ENCODE data around the gene DNAJC19. TPM values are rescaled to one million over a fixed set of nuclear protein-coding genes. Genes with fewer than 3 reads are reported as not detected.
"Not testable (repeated sequence)": the region's sequence is repeated elsewhere in the genome, so short reads cannot be mapped to it uniquely, and the experiment has no call there.

DNAJC19 gene
- total and polyA plus RNA-seq, 2 experiments from 2014 or later, result 53.8 to 94.9 TPM

DNA sequence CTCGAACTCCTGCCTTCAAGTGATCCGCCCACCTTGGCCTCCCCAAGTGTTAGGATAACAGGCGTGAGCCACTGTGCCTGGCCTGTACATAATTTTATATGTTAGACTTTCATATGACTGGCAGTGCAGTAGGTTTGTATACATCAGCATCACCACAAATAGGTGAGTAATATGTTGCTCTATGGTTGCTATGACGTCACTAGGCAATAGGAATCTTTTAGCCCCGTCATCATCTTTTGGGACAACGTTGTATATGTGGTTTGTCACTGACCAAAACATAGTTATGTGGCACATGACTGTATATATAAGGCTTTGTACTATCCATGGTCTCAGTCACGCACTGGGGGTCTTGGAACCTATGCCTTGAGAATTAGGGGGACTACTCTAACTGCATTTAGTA lies 17.0 kb upstream of the DNAJC19 start:
- H3K79me2 ChIP-seq, result no peaks in the 10 kb centered on the region
- H2AFZ ChIP-seq, result no peak overlapping the region
- H3K36me3 ChIP-seq (replicated peaks; ENCODE audit: insufficient read depth, low read depth), result no peaks in the 10 kb centered on the region
- H3K4me1 ChIP-seq (ENCODE audit: insufficient read depth), result no peaks in the 10 kb centered on the region
- no peaks in the 10 kb centered on the region for H4K20me1 ChIP-seq (ENCODE audit: insufficient read depth, poor library complexity, severe bottlenecking)
- no peaks in the 10 kb centered on the region for H3K27me3 ChIP-seq
- TF ChIP-seq EZH2 (IDR thresholded peaks at IDR 0.05; ENCODE audit: borderline replicate concordance) (no peak), EZH2phosphoT487 (IDR thresholded peaks at IDR 0.05; ENCODE audit: low read depth, severe bottlenecking, unreplicated experiment) (no peak)
- TF ChIP-seq, protein P1, sequence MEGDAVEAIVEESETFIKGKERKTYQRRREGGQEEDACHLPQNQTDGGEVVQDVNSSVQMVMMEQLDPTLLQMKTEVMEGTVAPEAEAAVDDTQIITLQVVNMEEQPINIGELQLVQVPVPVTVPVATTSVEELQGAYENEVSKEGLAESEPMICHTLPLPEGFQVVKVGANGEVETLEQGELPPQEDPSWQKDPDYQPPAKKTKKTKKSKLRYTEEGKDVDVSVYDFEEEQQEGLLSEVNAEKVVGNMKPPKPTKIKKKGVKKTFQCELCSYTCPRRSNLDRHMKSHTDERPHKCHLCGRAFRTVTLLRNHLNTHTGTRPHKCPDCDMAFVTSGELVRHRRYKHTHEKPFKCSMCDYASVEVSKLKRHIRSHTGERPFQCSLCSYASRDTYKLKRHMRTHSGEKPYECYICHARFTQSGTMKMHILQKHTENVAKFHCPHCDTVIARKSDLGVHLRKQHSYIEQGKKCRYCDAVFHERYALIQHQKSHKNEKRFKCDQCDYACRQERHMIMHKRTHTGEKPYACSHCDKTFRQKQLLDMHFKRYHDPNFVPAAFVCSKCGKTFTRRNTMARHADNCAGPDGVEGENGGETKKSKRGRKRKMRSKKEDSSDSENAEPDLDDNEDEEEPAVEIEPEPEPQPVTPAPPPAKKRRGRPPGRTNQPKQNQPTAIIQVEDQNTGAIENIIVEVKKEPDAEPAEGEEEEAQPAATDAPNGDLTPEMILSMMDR (IDR thresholded peaks at IDR 0.05; ENCODE audit: poor library complexity), result no peak
- no peak overlapping the region for H3K4me3 ChIP-seq
- WGBS (ENCODE audit: low lambda C conversion rate, missing lambda C conversion rate), result 93% methylated on average over 7 of the region's 7 CpGs
- no peak overlapping the region for H3K4me2 ChIP-seq
- no peaks in the 10 kb centered on the region for H3K9me3 ChIP-seq (ENCODE audit: low read depth)
- no peak for DNase-seq (ENCODE audit: low spot score)
- H3K9me2 ChIP-seq (replicated peaks; ENCODE audit: insufficient read depth), result no peaks in the 10 kb centered on the region
- H3K27ac ChIP-seq, result no peak overlapping the region

DNA sequence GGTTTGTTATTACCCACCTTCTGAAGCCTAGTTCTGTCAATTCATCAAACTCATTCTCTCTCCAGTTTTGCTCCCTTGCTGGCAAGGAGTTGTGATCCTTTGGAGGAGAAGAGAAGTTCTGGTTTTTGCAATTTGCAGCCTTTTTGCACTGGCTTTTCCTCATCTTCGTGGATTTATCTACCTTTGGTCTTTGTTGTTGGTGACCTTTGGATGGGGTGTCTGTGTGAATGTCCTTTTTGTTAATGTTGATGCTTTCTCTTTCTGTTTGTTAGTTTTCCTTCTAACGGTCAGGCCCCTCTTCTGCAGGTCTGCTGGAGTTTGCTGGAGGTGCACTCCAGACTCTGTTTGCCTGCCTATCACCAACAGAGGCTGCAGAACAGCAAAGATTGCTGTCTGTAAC lies 13.9 kb upstream of the DNAJC19 start:
- H3K4me3 ChIP-seq; H3K9me3 ChIP-seq (ENCODE audit: low read depth); H2AFZ ChIP-seq; H3K27ac ChIP-seq; H3K4me2 ChIP-seq; H3K79me2 ChIP-seq; H4K20me1 ChIP-seq (ENCODE audit: insufficient read depth, poor library complexity, severe bottlenecking); DNase-seq (ENCODE audit: low spot score); H3K4me1 ChIP-seq (ENCODE audit: insufficient read depth); H3K27me3 ChIP-seq; H3K36me3 ChIP-seq (replicated peaks; ENCODE audit: insufficient read depth, low read depth); H3K9me2 ChIP-seq (replicated peaks; ENCODE audit: insufficient read depth): not testable (repeated sequence)
- WGBS (ENCODE audit: low lambda C conversion rate, missing lambda C conversion rate), result 46% methylated on average over 2 of the region's 2 CpGs

DNA sequence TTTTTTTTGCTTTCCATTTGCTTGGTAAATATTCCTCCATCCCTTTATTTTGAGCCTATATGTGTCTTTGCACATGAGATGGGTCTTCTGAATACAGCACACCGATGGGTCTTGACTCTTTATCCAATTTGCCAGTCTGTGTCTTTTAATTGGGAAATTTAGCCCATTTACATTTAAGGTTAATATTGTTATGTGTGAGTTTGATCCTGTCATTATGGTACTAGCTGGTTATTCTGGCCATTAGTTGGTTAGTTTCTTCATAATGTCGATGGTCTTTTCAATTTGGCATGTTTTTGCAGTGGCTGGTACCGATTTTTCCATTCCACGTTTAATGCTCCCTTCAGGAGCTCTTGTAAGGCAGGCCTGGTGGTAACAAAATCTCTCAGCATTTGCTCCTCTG lies 12.8 kb upstream of the DNAJC19 start:
- WGBS (ENCODE audit: low lambda C conversion rate, missing lambda C conversion rate), result 80% methylated on average over 4 of the region's 4 CpGs

DNA sequence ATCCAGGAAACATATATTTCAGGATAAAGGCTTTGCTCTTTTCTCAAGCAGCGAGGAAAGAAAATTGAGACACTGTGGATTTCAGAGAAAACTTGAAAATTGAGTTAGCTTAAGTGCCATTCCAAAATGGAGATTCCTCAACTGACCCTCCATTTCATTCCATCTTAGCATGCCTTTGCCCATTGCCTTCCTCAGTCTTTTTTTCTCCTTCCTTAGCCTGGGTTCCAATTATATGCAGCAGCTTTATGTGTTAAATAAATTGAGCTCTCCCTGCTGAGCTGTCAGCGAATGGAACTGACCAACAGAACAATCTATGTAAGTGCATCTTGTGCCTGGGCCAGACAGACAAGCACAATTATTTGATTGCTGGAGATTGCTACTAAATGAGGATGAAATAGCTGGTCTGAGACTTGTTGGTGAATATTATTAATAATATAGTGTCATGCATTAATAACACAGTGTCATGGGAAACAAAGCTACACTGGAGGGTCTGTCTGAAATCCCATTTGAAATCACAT lies 6.9 kb upstream of the DNAJC19 start:
- H3K4me3 ChIP-seq, result no peak overlapping the region
- WGBS (ENCODE audit: low lambda C conversion rate, missing lambda C conversion rate), result 85% methylated on average over 2 of the region's 2 CpGs
- no peaks in the 10 kb centered on the region for H3K9me3 ChIP-seq (ENCODE audit: low read depth)
- no peak overlapping the region for H3K27ac ChIP-seq
- H4K20me1 ChIP-seq (ENCODE audit: insufficient read depth, poor library complexity, severe bottlenecking), result no peaks in the 10 kb centered on the region
- TF ChIP-seq, protein P1 (IDR thresholded peaks at IDR 0.05; ENCODE audit: poor library complexity), result no peak
- TF ChIP-seq EZH2phosphoT487 (IDR thresholded peaks at IDR 0.05; ENCODE audit: low read depth, severe bottlenecking, unreplicated experiment), result no peak
- no peak for TF ChIP-seq EZH2 (IDR thresholded peaks at IDR 0.05; ENCODE audit: borderline replicate concordance)
- H3K4me2 ChIP-seq, result no peak overlapping the region
- no peaks in the 10 kb centered on the region for H3K27me3 ChIP-seq
- H3K9me2 ChIP-seq (replicated peaks; ENCODE audit: insufficient read depth), result no peaks in the 10 kb centered on the region
- H2AFZ ChIP-seq, result no peak overlapping the region
- no peak for DNase-seq (ENCODE audit: low spot score)
- H3K79me2 ChIP-seq, result no peaks in the 10 kb centered on the region
- no peaks in the 10 kb centered on the region for H3K4me1 ChIP-seq (ENCODE audit: insufficient read depth)
- no peaks in the 10 kb centered on the region for H3K36me3 ChIP-seq (replicated peaks; ENCODE audit: insufficient read depth, low read depth)

More for the DNA sequence above, 12.8 kb upstream of the DNAJC19 start:
- DNase-seq (ENCODE audit: low spot score); H3K9me3 ChIP-seq (ENCODE audit: low read depth); H3K4me2 ChIP-seq; H2AFZ ChIP-seq; H3K79me2 ChIP-seq; H3K27ac ChIP-seq; H3K36me3 ChIP-seq (replicated peaks; ENCODE audit: insufficient read depth, low read depth); H3K27me3 ChIP-seq; H3K4me1 ChIP-seq (ENCODE audit: insufficient read depth); H3K4me3 ChIP-seq; H3K9me2 ChIP-seq (replicated peaks; ENCODE audit: insufficient read depth); H4K20me1 ChIP-seq (ENCODE audit: insufficient read depth, poor library complexity, severe bottlenecking): not testable (repeated sequence)
